ENCODE measurements around the gene DDX52. TPM values are rescaled to one million over a fixed set of nuclear protein-coding genes. Genes with fewer than 3 reads are reported as not detected.

DDX52 gene
- total and polyA plus RNA-seq, 5 donors: 8.7 to 16.5 (median 15.2) TPM

GRCh38 chr17:37673386-37673785 lies 30.1 kb upstream of the DDX52 start:
- H3K4me3 ChIP-seq (ENCODE audit: low read length): no peak overlapping the region
- H3K27me3 ChIP-seq (ENCODE audit: control insufficient read depth, insufficient read depth): no peaks in the 10 kb centered on the region
- no peak overlapping the region for H3K27ac ChIP-seq (ENCODE audit: low read length)
- intact Hi-C loops (cut with DNase I): no loop called here
- ATAC-seq: no peak
- H3K4me1 ChIP-seq (ENCODE audit: control insufficient read depth, insufficient read depth, low read length): no peaks in the 10 kb centered on the region
- no peaks in the 10 kb centered on the region for H3K9me3 ChIP-seq (ENCODE audit: control insufficient read depth, low read length)
- DNase-seq: no peak
- 98% methylated on average over 2 of the region's 2 CpGs for WGBS

GRCh38 chr17:37672548-37673078 lies 29.4 kb upstream of the DDX52 start:
- no peak overlapping the region for H3K4me3 ChIP-seq (ENCODE audit: low read length)
- intact Hi-C loops (cut with DNase I): no loop called here
- no peaks in the 10 kb centered on the region for H3K4me1 ChIP-seq (ENCODE audit: control insufficient read depth, insufficient read depth, low read length)
- DNase-seq: no peak
- 70% methylated on average over 3 of the region's 3 CpGs for WGBS
- no peak overlapping the region for H3K27ac ChIP-seq (ENCODE audit: low read length)
- H3K9me3 ChIP-seq (ENCODE audit: control insufficient read depth, low read length): no peaks in the 10 kb centered on the region
- ATAC-seq: no peak
- H3K27me3 ChIP-seq (ENCODE audit: control insufficient read depth, insufficient read depth): no peaks in the 10 kb centered on the region

GRCh38 chr17:37671824-37672547 lies 28.7 kb upstream of the DDX52 start:
- intact Hi-C loops (cut with DNase I): no loop called here
- Histone ChIP-seq H3K27me3 (ENCODE audit: control insufficient read depth, insufficient read depth) (no peaks in the 10 kb centered on the region), H3K4me3 (ENCODE audit: low read length) (no peak overlapping the region), H3K27ac (ENCODE audit: low read length) (no peak overlapping the region), H3K4me1 (ENCODE audit: control insufficient read depth, insufficient read depth, low read length) (no peaks in the 10 kb centered on the region), H3K9me3 (ENCODE audit: control insufficient read depth, low read length) (no peaks in the 10 kb centered on the region)
- DNase-seq: no peak
- ATAC-seq: no peak
- 81% methylated on average over 2 of the region's 2 CpGs for WGBS

GRCh38 chr17:37671028-37671823 lies 28.0 kb upstream of the DDX52 start:
- H3K4me3 ChIP-seq (ENCODE audit: low read length): no peak overlapping the region
- H3K27ac ChIP-seq (ENCODE audit: low read length): no peak overlapping the region
- no peak for ATAC-seq
- H3K9me3 ChIP-seq (ENCODE audit: control insufficient read depth, low read length): no peaks in the 10 kb centered on the region
- H3K27me3 ChIP-seq (ENCODE audit: control insufficient read depth, insufficient read depth): no peaks in the 10 kb centered on the region
- no peak for DNase-seq
- WGBS: 89% methylated on average over 9 of the region's 9 CpGs
- intact Hi-C loops (cut with DNase I): no loop called here
- H3K4me1 ChIP-seq (ENCODE audit: control insufficient read depth, insufficient read depth, low read length): no peaks in the 10 kb centered on the region

- DNase-seq: no peak
- intact Hi-C loops (cut with DNase I): loop anchor here in 1 of 4 donors (10.0 kb wide), 1 partner anchor 118 kb away; no protein-coding TSS in a partner anchor
- Histone ChIP-seq H3K27me3 (ENCODE audit: control insufficient read depth, insufficient read depth) (no peaks in the 10 kb centered on the region), H3K27ac (ENCODE audit: low read length) (no peak overlapping the region), H3K4me3 (ENCODE audit: low read length) (no peak overlapping the region), H3K9me3 (ENCODE audit: control insufficient read depth, low read length) (no peaks in the 10 kb centered on the region), H3K4me1 (ENCODE audit: control insufficient read depth, insufficient read depth, low read length) (no peaks in the 10 kb centered on the region)
- WGBS: 85% methylated on average over 1 of the region's 1 CpG
- ATAC-seq: no peak
Measured at GRCh38 chr17:37667039-37667438, 23.8 kb upstream of the DDX52 start.

GRCh38 chr17:37664214-37664613 lies 21.0 kb upstream of the DDX52 start:
- intact Hi-C loops (cut with DNase I): loop anchor here in 1 of 4 donors (10.0 kb wide), 1 partner anchor 121 kb away; no protein-coding TSS in a partner anchor

GRCh38 chr17:37662353-37662752 lies 19.1 kb upstream of the DDX52 start:
- intact Hi-C loops (cut with DNase I): loop anchor here in 1 of 4 donors (10.0 kb wide), 1 partner anchor 122 kb away; no protein-coding TSS in a partner anchor
- H3K4me1 ChIP-seq (ENCODE audit: control insufficient read depth, insufficient read depth, low read length): no peaks in the 10 kb centered on the region
- no peaks in the 10 kb centered on the region for H3K27me3 ChIP-seq (ENCODE audit: control insufficient read depth, insufficient read depth)
- ATAC-seq (no peak), DNase-seq (no peak)
- no peaks in the 10 kb centered on the region for H3K9me3 ChIP-seq (ENCODE audit: control insufficient read depth, low read length)
- no peak overlapping the region for H3K27ac ChIP-seq (ENCODE audit: low read length)
- WGBS: 55% methylated on average over 4 of the region's 4 CpGs
- H3K4me3 ChIP-seq (ENCODE audit: low read length): no peak overlapping the region

More at GRCh38 chr17:37664214-37664613, 21.0 kb upstream of the DDX52 start:
- DNase-seq: no peak
- H3K4me3 ChIP-seq (ENCODE audit: low read length): no peak overlapping the region
- H3K9me3 ChIP-seq (ENCODE audit: control insufficient read depth, low read length): no peaks in the 10 kb centered on the region
- no peaks in the 10 kb centered on the region for H3K4me1 ChIP-seq (ENCODE audit: control insufficient read depth, insufficient read depth, low read length)
- ATAC-seq: no peak
- H3K27ac ChIP-seq (ENCODE audit: low read length): no peak overlapping the region
- H3K27me3 ChIP-seq (ENCODE audit: control insufficient read depth, insufficient read depth): no peaks in the 10 kb centered on the region
- WGBS: 84% methylated on average over 3 of the region's 3 CpGs

- H3K4me1 ChIP-seq (ENCODE audit: control insufficient read depth, insufficient read depth, low read length): no peaks in the 10 kb centered on the region
- no peak overlapping the region for H3K27ac ChIP-seq (ENCODE audit: low read length)
- DNase-seq (no peak), ATAC-seq (no peak)
- H3K4me3 ChIP-seq (ENCODE audit: low read length): no peak overlapping the region
- intact Hi-C loops (cut with DNase I): loop anchor here in 1 of 4 donors (10.0 kb wide), 1 partner anchor 123 kb away; no protein-coding TSS in a partner anchor
- WGBS: 36% methylated on average over 1 of the region's 1 CpG
- H3K9me3 ChIP-seq (ENCODE audit: control insufficient read depth, low read length): no peaks in the 10 kb centered on the region
- no peaks in the 10 kb centered on the region for H3K27me3 ChIP-seq (ENCODE audit: control insufficient read depth, insufficient read depth)
Measured at GRCh38 chr17:37661400-37662014, 18.3 kb upstream of the DDX52 start.

GRCh38 chr17:37659925-37660324 lies 16.7 kb upstream of the DDX52 start:
- Histone ChIP-seq H3K27me3 (ENCODE audit: control insufficient read depth, insufficient read depth) (no peaks in the 10 kb centered on the region), H3K9me3 (ENCODE audit: control insufficient read depth, low read length) (no peaks in the 10 kb centered on the region), H3K27ac (ENCODE audit: low read length) (no peak overlapping the region), H3K4me1 (ENCODE audit: control insufficient read depth, insufficient read depth, low read length) (no peaks in the 10 kb centered on the region), H3K4me3 (ENCODE audit: low read length) (no peak overlapping the region)
- intact Hi-C loops (cut with DNase I): loop anchor here in 2 of 4 donors (10.0 kb wide), 2 partner anchors 115 to 125 kb away; no protein-coding TSS in a partner anchor
- ATAC-seq: no peak
- WGBS: 74% methylated on average over 5 of the region's 5 CpGs
- no peak for DNase-seq

GRCh38 chr17:37657202-37657601 lies 14.0 kb upstream of the DDX52 start:
- WGBS: 65% methylated on average over 1 of the region's 1 CpG
- Histone ChIP-seq H3K27ac (ENCODE audit: low read length) (no peak overlapping the region), H3K9me3 (ENCODE audit: control insufficient read depth, low read length) (no peaks in the 10 kb centered on the region), H3K4me3 (ENCODE audit: low read length) (no peak overlapping the region), H3K4me1 (ENCODE audit: control insufficient read depth, insufficient read depth, low read length) (no peaks in the 10 kb centered on the region), H3K27me3 (ENCODE audit: control insufficient read depth, insufficient read depth) (no peaks in the 10 kb centered on the region)
- intact Hi-C loops (cut with DNase I): loop anchor here in 1 of 4 donors (10.0 kb wide), 1 partner anchor 118 kb away; no protein-coding TSS in a partner anchor
- ATAC-seq (no peak), DNase-seq (no peak)
